Stimulated activated CD8-positive, alpha-beta memory T cell treated with anti-CD3 and anti-CD28 coated beads, Interleukin-15, amount 100 ng/mL, for 48 hours (primary cell): ENCODE data around the gene MED12L.

Experiments used
- DNase-seq, 2 donors: peaks; one replicate each; pipeline ENCODE4 v3.0.0-alpha.2; 2020; ENCODE audit warnings: low read depth in 2 of 2

Gene MED12L

DNA sequence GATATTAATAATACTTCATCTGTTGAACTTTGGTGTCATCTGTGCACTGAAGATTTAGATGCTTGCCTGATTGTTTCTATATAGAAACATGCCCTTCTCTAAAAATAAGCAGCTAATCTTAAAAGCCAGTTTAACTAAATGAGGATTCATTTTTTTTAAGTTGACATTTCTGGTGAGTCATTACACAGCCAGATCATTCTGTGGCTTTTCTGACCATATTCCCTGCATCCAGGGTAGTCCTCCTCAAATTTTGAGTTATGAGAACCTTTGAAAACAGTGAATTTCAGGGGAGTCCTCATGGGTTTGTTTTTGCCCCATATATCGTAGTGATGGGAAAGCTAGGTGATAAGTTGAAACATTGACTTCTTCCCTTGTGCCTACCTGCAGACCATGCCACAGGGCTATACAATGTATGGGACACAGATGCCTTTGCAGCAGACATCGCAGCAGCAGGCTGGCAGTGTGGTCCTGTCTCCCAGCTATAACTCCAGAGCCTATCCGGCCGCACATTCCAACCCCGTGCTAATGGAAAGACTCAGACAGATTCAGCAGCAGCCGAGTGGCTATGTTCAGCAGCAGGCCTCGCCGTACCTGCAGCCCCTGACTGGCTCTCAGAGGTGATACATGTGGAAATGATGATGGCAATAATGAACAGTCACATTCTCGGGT lies 325.6 kb downstream of the MED12L start:
- no peak for DNase-seq

DNA sequence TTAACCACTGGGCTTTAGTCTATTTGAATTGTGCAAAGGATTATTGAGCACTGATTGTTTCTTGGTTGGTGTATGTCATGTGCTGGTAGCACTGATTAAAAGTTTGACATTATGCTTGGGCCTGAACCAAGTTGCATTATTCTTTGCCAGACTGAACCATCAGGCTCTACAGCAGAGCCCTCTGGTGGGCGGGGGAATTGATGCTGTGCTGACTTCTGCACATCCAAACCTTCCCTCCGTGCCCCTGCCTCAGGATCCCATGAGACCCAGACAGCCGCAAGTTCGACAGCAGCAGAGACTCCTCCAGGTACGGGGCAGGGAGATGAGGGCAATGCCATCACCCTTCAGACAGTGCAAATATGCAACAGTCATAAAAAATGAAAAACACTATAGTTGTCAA lies 327.5 kb downstream of the MED12L start:
- no peak for DNase-seq

DNA sequence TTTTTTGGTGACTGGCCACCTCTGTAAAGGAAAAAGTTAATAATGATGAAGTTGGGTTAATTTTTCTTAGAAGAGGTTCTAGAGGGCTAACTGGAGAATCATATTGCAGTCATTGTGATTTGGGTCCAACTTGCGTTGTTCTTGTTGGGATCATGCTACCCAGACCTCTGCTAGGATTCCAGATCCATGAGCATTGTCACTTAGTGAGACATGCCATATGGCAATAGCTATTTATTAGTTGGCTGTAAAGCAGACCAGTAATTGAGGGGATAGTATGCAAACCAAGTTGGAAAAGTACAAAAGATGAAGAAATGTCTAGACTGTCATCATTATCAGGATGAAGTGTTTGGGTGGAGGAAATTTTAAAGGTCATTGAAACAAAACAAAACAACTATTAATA lies 329.8 kb downstream of the MED12L start:
- no peak for DNase-seq

DNA sequence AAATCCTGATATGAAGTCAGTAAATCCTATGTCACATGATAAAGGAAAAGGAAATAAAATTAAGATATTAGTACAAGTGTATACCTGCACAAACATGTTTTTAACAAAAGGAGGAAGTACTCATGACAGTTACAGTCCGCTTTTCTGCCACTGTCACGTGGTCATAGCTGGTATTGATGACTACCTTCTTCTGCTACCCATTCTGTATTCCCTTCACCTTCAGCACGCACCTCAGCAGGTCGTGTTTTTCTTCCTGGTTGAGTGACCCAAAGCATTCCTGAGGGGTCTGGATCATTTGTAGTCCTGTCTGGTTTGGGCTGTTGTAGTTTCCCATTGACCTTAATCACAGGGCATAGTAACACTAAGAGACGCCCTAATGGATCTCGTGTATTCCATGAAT lies 334.3 kb downstream of the MED12L start:
- no peak for DNase-seq

DNA sequence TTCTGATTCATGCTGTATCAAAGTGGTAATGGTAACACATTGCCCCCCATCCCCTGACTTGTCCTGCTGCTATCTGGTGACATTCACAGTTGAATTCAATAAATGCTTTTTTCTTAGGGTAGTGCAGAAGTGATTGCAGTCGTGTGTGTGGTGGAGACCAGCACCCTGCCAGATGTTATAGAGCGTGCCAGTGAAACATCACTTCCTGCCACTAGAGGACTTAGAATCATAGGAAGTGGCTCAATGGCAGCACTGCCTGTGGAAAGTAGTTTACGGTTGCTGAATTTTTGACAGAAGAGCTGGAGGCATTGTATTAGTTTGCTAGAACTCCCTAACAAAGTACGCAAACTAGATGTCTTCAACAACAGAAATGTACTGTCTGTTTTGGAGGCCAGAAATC lies 336.5 kb downstream of the MED12L start:
- DNase-seq = no peak

DNA sequence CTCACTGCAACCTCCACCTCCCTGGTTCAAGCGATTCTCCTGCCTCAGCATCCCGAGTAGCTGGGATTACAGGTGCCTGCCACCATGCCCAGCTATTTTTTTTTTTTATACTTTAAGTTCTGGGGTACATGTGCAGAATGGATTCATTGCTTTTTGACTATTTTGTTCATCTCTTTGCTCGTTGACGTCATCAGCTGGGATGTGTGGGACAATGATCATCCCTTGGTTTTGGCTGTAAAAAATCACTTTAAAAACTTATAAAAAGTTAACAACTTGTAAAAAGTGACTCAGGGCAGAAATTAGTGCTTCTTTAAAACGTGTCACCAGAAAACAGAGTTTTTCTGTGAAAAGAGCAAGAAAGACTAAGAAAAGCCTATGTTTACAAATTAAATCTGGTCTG lies 337.6 kb downstream of the MED12L start:
- no peak for DNase-seq

DNA sequence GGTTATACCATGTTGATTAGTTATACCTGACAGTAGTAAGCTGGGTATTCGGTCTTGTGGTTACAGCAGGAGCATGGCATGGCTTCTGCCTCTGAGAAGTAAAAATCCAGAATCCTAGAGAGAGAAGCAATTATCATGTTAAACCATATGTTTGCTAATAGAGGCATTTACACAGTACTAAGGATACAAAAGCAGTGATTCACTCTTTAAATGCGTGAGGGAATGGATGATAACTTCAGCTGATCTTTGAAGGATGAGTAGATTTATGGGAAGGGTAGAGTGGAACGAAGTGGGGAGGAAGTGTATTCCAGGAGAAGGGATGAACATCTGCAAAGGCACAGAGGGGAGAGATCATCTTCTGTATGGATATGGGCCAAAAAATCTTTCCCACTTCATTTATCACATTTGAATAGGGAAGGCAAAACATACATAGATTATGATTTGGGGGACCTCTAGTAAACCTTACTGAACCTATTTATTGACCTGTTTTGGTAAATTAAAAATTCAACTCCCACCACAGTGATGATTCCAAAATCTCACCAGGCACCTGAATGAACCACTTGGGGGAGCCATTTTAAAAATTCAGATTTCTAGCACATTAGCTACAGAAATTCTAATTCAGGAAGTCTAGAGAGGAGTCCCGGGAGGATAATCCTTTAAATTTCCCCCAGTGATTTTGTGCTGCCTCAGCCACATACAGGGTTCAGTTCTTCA lies 340.3 kb downstream of the MED12L start:
- DNase-seq = no peak

DNA sequence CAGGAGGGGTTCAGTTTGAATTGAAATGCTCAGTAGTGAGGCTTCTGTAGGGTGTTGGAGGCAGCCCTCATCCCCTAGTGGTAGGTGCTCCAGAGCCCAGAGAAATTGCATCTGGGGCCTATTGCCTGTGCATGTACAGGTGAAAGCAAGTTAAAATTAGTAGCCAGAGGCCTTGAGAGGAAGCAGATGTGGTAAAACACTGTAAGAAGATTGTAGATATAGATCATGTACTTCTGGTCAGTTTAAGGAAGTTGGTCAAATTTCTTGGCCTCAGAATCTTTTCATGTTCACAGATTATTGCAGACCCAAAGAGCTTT lies 340.8 kb downstream of the MED12L start:
- no peak for DNase-seq

DNA sequence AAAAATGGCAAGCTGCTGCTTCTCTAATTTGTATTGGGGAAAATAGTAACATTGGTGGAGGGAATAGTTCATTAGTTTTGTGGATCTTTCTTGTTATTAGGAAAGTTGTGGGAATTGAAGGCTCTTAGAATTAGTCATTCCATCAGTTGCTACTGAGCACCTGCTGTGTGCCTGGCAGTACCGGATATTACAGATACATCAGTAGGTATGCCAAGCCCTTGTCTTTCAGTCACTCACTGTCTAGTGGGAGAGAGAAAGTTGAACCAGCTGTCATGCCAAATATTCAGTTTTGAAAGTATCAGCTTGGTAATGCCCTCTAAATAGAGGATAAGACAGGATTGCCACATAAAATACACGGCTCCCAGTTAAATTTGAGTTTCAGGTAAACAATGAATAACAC lies 342.9 kb downstream of the MED12L start:
- no peak for DNase-seq

DNA sequence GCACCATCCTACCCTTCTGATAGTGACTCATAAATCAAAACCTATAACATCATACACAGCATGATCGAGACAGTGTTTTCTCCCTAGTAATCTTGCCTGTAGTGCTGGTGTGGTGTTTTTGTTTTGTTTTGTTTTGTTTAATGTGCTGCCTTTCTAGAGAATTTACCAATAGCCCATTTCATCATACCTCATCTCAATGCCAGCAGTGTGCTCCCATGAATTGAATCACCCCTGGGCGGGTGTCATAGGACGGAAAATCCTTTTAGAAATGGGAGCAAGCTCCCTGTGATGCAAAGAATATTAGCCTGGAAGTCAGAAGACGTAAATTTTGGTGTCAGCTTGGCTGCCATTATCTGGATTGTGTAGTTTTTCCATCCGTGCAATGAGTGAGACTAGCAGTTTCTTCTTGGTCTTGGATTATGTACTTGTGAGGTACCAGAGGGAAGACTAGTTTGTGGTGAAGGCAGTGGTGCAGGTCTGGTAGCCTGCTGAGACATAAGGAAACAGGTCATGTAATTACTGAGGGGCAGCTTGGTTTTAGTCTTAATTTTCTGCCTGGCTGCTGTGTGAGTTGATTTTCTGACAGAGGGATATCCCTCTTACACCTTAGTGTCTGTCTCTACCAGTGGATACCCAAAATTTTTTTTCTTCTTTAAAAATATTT lies 345.5 kb downstream of the MED12L start:
- no peak for DNase-seq

DNA sequence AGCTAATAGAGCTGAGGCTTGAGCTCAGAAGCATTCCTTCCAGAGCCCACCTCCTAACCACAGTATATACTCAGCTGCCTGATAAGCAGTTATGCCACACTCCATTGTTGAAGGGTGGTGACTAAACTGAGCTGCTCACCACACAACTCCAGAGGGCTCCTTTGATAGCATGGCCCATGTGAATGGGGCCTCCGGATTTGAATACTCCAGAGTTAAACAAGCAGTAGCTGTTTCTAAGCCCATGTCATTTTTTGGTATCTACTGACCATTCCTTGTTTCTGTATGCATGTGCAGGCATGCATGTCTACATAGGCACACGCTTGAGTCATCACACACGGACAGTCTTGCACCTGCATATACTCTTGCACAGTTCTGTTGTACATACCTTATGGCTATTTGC lies 346.5 kb downstream of the MED12L start:
- no peak for DNase-seq

DNA sequence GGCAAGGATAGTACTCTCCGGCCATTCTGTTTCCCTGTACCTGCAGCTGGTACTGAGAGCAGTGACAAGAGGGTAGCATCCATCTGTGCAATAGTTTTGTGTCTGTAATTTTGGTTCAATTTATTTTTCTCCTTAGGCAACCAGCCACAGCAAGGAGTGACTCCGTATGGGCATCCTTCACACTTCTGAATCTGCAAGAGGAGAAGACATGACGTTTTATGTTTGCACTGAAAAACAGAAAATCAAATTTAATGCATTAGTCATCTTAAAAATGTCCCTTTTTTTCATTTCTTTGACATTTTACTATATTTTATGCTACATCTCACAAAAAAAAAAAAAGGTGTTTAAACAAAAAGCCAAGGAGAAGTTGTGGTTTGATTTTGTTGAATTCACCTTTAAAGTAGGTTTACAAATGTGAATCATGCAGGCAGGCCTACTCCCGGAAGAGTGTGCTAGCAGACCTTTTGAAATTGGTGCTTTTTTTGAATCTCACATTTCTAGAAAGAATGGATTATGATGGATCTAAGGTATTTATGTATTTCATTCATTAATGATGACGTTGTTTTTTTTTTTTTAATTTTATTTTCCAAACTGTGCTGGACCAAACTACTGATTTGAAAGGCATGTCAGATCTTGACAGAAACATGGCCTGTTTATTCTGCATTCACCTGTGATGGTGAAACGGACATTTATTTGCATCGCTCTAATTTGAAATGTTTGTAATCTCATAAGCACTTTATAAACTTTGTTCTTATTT lies 347.3 kb downstream of the MED12L start:
- DNase-seq = no peak

DNA sequence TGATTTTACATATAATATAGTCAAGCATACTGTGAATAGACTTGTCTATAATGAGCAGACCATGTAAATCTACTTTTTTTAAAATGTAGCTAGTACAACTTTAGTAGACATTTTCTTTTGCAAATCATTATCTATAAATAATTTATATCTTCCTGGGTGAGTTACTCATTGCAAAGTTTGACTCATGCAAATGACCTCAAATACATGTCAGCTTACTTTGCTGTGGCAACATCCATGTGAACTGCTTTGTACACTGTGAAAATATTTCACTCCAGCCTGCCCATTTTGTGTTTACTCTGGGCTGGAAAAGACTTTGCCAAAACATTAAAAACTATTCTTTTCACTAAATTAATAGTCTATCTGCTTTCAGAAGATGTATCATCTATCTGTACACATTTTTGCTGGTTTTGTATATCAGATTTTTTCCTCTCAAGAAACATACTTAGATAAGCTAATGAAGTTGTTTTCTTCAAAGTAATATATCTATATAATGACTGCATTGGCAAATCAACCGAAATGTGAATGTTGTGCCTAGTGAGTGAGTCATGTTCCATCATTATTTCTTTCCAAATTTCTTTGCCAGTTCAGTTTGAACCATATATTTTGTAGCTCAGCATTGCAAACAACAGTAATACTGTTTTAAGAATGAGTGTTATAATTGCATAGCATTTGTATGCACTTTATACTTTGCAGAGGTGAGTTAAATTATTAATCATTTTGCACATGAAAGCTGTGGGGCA lies 348.9 kb downstream of the MED12L start:
- no peak for DNase-seq

DNA sequence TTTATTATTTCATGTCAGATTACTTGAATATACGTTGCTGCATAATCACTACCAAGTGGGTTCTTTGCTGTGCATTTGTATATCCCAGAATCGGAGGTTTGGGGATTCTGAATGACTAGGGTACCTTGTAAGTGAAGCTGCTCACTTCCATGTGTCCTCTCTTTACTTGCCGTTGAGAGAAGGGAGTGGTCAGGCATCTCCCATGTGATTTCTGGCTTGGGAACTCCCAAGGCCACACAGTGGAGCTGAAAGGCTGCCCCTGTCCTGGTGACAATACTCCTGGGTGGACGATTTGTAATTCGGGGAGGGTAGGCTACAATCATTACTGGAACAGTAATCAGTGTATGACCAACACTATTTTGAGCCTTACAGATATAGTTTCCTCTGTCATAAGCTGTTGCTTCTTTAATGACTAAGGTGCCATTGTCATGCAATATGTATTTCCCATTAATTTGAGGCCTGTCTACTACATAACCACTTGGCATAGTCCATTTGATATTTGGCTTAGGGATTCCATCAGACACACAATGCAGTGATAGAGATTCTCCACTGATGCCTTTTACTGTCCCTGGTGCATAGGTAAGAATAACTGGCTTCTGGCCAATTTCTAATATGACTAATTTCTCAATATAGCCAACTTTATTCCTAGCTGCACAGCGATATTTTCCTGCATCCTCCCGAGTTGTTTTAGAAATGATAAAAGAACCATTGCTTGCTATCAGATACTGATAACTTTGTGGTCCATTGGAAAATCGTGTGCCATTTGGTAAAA lies 351.4 kb downstream of the MED12L start:
- DNase-seq = no peak

DNA sequence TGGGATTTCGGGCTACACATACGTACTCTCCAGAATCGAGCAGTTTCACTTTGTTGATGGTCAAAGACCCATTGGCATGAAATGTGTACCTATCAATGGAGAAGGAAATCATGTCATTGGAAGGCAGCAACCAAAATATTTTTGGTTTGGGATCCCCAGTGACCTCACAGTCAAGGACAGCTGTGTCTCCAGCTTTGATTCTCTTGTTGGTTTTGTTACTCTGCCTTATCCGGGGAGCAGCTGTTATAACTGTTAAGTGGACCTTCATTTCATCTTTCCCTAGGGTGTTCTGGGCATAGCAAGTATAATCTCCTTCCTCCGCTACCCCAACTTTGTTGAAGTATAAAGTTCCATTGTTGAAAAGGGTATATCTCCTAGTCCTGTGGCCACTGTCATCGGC lies 352.4 kb downstream of the MED12L start:
- DNase-seq = no peak

DNA sequence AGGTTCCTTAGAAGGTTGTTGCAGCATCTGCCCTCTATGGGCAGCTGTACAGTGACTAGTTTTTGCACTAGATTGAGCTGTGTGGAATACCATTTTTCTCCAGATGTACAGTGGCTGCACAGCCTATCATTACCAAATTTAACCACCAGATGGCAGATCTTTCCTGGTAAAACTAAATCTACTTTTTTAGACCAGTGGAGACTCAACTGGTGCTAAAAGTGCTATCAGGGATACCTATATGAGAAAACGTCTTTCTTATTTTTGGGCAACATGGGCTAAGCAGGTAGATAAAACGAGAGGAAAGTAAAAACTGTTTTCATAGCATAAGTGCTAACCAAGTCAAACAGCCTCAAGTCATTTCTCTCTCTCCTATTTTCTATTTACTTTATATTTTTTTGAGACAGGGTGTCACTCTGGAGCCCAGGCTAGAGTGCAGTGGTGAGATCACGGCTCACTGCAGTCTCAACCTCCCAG lies 354.2 kb downstream of the MED12L start:
- DNase-seq = no peak

DNA sequence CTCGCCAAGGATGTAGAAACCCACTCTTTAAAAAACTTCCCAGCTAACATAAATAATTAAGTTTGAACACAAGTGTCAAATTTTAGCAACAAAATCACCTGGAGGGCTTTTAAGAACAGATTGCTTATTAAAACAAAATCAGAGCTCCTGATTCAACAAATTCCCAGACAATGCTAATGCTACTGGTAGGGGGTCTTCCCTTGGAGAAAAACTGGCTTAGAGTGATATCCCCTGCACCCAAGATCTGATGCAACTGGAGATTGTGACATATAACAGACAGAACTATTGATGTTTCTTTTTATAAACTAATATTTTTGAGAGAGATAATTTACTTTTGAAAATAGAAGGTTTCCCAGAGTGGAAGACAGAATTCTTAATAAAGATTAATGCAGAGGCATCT lies 355.5 kb downstream of the MED12L start:
- DNase-seq = no peak

DNA sequence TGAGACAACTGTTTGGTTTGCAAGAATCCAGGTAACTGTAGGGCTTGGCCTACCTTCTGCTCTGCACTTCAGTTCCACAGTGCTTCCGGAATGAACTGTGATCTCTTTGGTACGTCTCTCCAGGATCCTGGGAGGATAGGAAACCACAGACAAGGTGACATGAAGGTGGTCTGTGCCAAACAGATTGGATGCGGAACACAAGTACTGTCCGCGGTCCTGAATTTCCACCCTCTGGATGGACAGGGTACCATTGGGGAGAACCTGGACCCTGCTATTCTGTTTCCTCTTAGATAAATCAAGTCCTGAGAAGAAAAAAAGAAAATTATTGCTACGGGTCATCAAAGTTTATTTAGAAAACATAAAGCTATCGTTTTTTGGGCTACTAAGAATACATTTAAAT lies 358.1 kb downstream of the MED12L start:
- DNase-seq = no peak

DNA sequence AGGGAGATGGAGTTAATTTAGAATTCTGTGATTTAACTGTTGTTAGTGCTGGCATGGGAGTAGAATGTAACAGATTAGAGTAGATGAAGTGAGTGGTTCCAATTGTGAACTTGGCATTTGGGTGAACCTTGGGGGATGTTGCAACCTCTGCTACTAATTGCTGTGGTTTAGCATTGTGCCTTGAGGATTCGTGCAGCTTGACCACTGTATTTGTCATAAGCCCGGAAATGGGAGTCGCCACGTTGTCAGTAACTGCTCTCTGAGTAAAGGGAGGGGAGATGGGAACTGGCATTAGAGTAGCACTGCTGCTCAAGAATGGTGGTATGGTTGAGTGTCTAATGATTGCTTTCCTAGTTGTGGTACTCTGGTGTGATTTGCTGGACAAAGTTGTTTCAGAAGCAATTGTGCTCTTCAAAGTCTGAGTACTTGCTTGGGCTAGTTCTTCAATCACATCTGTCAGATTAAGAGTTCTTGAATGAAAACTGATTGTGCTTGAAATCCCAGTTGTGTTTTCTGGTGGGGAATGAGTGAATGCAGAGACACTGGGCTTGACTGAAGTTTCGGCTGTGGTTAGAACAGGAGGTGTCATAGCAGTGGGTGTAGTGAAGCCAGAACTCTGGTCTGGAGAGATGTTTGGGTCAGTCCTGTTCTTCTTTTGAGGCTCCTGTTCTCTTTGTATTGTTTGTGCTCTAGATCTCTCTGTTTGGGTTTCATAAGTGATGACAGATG lies 360.0 kb downstream of the MED12L start:
- DNase-seq = no peak

DNA sequence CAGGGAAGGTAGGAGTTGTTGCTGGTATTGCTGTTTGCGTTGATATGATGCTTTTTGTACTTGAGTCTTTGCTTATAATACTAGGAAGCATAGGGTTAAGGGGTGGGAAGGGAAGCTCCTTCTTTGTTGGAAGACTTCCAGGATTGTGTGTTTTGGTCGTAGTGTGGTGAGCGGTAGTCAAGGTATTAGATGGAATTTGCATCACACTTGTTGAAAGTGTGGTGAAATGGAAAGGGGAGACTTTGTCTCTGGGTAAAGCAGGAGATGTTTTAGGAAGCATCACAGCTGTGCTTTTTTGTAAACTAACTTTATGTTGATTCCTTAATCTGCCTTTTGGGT lies 360.5 kb downstream of the MED12L start:
- DNase-seq = no peak

DNA sequence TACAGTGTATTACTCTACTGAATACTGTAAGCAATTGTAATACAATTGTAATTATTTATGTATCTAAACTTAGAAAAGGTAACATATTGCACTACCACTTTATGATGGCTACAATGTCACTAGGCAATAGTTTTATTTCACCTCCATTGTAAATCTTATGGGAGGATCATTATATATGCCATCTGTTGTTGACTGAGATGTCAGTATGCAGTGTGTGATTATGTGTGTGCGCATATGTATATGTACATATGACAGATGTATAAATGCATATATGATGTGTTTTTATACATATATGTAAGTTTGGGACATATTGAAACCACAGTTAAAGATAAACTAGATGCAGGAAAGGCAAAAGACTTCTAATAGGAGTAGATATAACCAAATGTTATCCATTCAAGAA lies 366.9 kb downstream of the MED12L start:
- no peak for DNase-seq
